HG02610 (cell line): ENCODE results near the gene NMT1.

ENCODE experiments used
- ATAC-seq: cut with Tn5 transposase; IDR thresholded peaks from one replicate; pipeline ENCODE4 v1.9.1; 2021; ENCODE audit warnings: mild to moderate bottlenecking, moderate library complexity; ENCODE audit not compliant: unreplicated experiment

Gene NMT1

GRCh38 chr17:45149037-45149668 is 88.0 kb downstream of the NMT1 start:
- ATAC-seq = peak; percentile 21

- ATAC-seq = no peak
These were observed 88.8 kb downstream of the NMT1 start for GRCh38 chr17:45149669-45150664.

DNA sequence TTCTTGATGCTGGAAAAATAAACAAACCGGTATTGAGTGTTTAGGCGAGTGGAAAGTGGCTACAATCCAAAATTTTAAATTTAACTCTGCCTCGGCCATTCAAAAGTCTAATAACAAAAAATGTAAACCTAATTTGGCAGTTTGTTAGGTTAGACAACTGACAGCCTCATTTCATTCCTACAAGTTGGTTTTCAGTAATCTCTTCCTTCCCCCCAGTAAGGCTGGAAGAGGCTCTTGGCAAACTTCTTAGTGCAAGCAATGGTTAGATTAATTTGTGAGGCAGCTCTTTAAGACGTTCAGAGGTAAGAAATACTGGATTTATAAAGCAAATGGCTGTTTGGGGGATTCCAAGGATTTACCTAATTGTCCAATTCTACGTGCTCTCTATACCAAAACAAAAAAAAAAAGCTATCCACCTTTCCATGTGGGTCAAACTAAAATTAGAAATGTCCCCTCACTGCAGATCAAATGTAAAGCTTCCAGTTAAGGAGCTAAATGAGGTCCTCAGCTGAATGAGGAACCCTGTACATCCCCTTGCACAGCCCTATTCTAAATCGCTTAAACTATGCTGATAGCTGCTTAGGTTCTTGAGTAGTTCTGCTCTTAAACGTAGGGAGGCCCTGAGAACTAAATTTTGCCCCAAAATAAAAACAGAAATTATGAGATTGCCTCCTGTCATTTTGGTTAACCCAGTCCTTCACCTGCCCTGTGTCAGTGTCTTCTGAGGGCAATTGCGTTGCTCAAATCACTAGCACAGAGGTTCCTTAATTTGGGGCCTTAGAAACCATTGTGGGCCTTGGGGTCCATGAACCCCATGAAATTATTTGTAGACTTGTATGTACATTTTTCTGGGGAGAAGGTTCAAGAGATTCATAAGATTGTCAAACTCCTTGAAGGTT is 90.0 kb downstream of the NMT1 start:
- ATAC-seq = no peak

- no peak for ATAC-seq
These were observed 93.9 kb downstream of the NMT1 start for GRCh38 chr17:45155029-45155428.

DNA sequence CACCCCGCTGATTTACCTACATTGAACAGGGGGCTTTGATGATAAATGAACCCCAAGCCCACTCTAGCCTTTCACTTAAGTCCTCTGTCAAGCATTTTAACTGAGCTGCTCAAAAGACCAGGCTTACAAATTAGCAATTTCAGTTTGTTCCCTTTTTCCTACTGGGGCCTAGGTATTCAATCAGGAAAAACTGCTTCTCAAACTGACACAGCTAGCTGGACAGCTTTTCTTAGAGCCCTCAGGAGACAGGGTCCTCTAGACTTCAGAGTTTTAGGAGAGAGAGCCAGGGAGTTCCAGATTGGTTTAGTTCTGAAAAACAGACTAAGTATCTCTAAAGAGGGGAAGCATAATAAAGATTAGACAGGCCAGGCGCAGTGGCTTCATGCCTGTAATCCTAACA is 94.4 kb downstream of the NMT1 start:
- no peak for ATAC-seq

DNA sequence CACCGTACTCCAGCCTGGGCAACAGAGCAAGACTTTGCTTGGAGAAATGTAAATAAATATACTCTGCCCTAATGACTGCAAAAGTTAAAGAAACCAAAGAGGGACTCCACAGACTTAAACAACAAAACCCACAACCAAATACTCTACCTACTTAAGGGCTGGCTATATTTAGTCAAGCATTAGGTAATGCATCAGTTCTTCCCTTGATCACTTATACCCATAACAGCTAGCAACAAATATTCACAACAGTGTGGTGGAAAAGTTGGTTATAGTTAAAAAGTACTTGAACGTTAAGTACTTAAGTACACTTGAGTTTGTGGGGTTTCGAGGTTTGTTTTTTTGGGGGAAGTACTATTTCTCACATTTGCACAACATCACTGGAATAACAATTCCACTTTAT is 95.1 kb downstream of the NMT1 start:
- ATAC-seq = no peak
